Right lobe of liver (tissue), 4 donors: Measurements from ENCODE around the gene NRIP1.

Experiments
- CTCF ChIP-seq, 4 donors: fragments of 200-600 bp in 3 of 4; fragments of 450-650 bp in 1 of 4; IDR thresholded peaks; one replicate each; pipeline versions ENCODE4 v1.5.1 to v1.8.0; 2016 to 2022; ENCODE audit warnings: antibody characterized with exemption in 4 of 4, mild to moderate bottlenecking in 2 of 4
- POLR2A ChIP-seq: fragments of 450-650 bp; IDR thresholded peaks from one replicate; pipeline ENCODE4 v1.6.1; 2017; ENCODE audit warnings: antibody characterized with exemption, mild to moderate bottlenecking
- donor health status: DM: no; HTN: no; CAD: no.
- donor health status: DM: no; HTN: no; CAD: no.
- donor health status: DM: no; HTN: yes; CAD: no.

DNA sequence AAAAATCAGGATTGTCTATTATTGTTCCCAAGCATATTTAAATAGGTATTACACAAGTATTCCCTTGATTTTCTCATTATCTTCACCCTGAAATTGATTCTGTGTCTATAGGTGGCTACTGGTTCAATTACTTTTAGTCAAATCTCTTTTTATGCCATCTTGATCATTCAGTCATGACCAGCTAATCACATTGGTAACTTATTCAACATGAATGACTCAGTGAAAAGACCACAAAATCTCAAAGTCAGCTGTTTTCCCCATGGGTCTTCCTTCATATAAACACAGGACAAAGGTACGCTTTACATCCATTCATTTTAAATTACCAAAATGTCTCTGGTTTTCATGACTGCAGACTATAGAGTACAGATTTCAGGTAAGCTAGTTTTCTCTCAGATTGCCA lies 23.7 kb upstream of the NRIP1 start:
- TF ChIP-seq POLR2A (no peak), CTCF (IDR thresholded peaks at IDR 0.05) (no peak)
